Coronary artery (tissue), 2 donors: ENCODE results near the gene S1PR1.
"Not testable (repeated sequence)": the region's sequence is repeated elsewhere in the genome, so short reads cannot be mapped to it uniquely, and the experiment has no call there.

Experiments used
- DNase-seq: peaks from one replicate; pipeline ENCODE4 v3.0.0-alpha.2; 2017; ENCODE audit warnings: low spot score
- H3K27ac ChIP-seq, 2 donors: fragments of 200-600 bp; sonication (generic); one replicate each; pipeline ENCODE4 v1.5.1; 2016 to 2019
- H3K4me3 ChIP-seq: fragments of 200-600 bp; sonication (generic); 2 replicates; pipeline ENCODE4 v1.5.1; 2016; ENCODE audit warnings: mild to moderate bottlenecking, moderate library complexity
- CTCF ChIP-seq: fragments of 200-600 bp; sonication (generic); IDR thresholded peaks from one replicate; pipeline ENCODE4 v1.5.1; 2019; ENCODE audit warnings: antibody characterized with exemption

The S1PR1 gene

GRCh38 chr1:101221945-101222429 is 14.8 kb upstream of the S1PR1 start:
- DNase-seq = no peak
- TF ChIP-seq CTCF = no peak
- H3K27ac ChIP-seq = no peak overlapping the region
- no peak overlapping the region for H3K4me3 ChIP-seq

- no peak for TF ChIP-seq CTCF
- no peak for DNase-seq
- Histone ChIP-seq H3K4me3 (no peak overlapping the region), H3K27ac (no peak overlapping the region)
Observed at GRCh38 chr1:101227837-101228236, 9.0 kb upstream of the S1PR1 start.

- Histone ChIP-seq H3K4me3 (no peak overlapping the region), H3K27ac (no peak overlapping the region)
- no peak for TF ChIP-seq CTCF
- no peak for DNase-seq
Observed at GRCh38 chr1:101228424-101229134, 8.2 kb upstream of the S1PR1 start.

- DNase-seq, H3K4me3 ChIP-seq, H3K27ac ChIP-seq: not testable (repeated sequence)
Observed at GRCh38 chr1:101232182-101232581, 4.6 kb upstream of the S1PR1 start.

- no peak overlapping the region for H3K4me3 ChIP-seq
- H3K27ac ChIP-seq = no peak overlapping the region
- DNase-seq = no peak
- TF ChIP-seq CTCF = no peak
Observed at GRCh38 chr1:101233495-101233894, 3.3 kb upstream of the S1PR1 start.

GRCh38 chr1:101235216-101235695 is 1.6 kb upstream of the S1PR1 start:
- Histone ChIP-seq H3K4me3 (peak overlapping the region; percentile 79), H3K27ac (peak overlapping the region in 1 of 2 donors; percentile 77)
- DNase-seq = no peak
- TF ChIP-seq CTCF = no peak

GRCh38 chr1:101235696-101236515 is 913 bp upstream of the S1PR1 start:
- Histone ChIP-seq H3K27ac (peak overlapping the region; percentile 51 to 77), H3K4me3 (peak overlapping the region; percentile 79)
- TF ChIP-seq CTCF = no peak
- no peak for DNase-seq
